Keratinocyte (primary cell): ENCODE measurements around the gene GPR160. TPM values are rescaled to one million over a fixed set of nuclear protein-coding genes. Genes with fewer than 3 reads are reported as not detected.

Experiments
- DNase-seq: peaks from one replicate; pipeline ENCODE4 v3.0.0-alpha.2; 2011; ENCODE audit warnings: low read depth, missing footprints, low spot score
- FAIRE-seq: peaks from 2 replicates; lab custom pipeline; 2011; peaks lifted over from hg19 to GRCh38; lab: Jason Lieb, UNC
- H2AFZ ChIP-seq: 2 replicates; pipeline ENCODE4 v1.6.0; 2012; ENCODE audit warnings: low read length, control low read depth, inconsistent platforms; ENCODE audit not compliant: control insufficient read depth
- H3K27ac ChIP-seq: 2 replicates; pipeline ENCODE4 v1.5.1; 2011; ENCODE audit warnings: low read length; ENCODE audit not compliant: control insufficient read depth, insufficient read depth
- H3K27me3 ChIP-seq: 3 replicates; pipeline ENCODE4 v1.6.0; 2011; ENCODE audit warnings: low read length; ENCODE audit not compliant: control insufficient read depth, insufficient read depth; ENCODE audit errors: extremely low read depth
- H3K36me3 ChIP-seq, 2 experiments: 2 replicates in 1 of 2; 3 replicates in 1 of 2; pipeline ENCODE4 v1.5.1; 2011; ENCODE audit warnings: low read length in 2 of 2, mild to moderate bottlenecking in 1 of 2; ENCODE audit not compliant: control insufficient read depth in 2 of 2, insufficient read depth in 2 of 2; ENCODE audit errors: extremely low read depth in 1 of 2
- H3K4me1 ChIP-seq: 3 replicates; pipeline ENCODE4 v1.5.1; 2011; ENCODE audit warnings: low read length; ENCODE audit not compliant: control insufficient read depth, insufficient read depth; ENCODE audit errors: extremely low read depth
- H3K4me2 ChIP-seq: 3 replicates; pipeline ENCODE4 v1.6.0; 2011; ENCODE audit warnings: low read depth, low read length; ENCODE audit not compliant: control insufficient read depth, insufficient read depth; ENCODE audit errors: extremely low read depth
- H3K4me3 ChIP-seq, 3 experiments: fragments of 200-600 bp in 1 of 3; sonication (generic) in 1 of 3; 2 replicates in 2 of 3; 3 replicates in 1 of 3; pipeline ENCODE4 v1.5.1; 2011 to 2016; ENCODE audit warnings: low read length in 3 of 3, mild to moderate bottlenecking in 3 of 3, control low read depth in 2 of 3, inconsistent platforms in 1 of 3, low read depth in 1 of 3, mixed read lengths in 1 of 3, mixed run types in 1 of 3, moderate library complexity in 1 of 3; ENCODE audit not compliant: control insufficient read depth in 2 of 3, insufficient read depth in 2 of 3; ENCODE audit errors: extremely low read depth in 1 of 3
- H3K79me2 ChIP-seq: 2 replicates; pipeline ENCODE4 v1.6.0; 2012; ENCODE audit warnings: low read length; ENCODE audit not compliant: control insufficient read depth, insufficient read depth
- H3K9ac ChIP-seq: 3 replicates; pipeline ENCODE4 v1.6.0; 2011; ENCODE audit warnings: low read length; ENCODE audit not compliant: control insufficient read depth, insufficient read depth; ENCODE audit errors: extremely low read depth
- H3K9me1 ChIP-seq: 3 replicates; pipeline ENCODE4 v1.6.0; 2011; ENCODE audit warnings: low read length; ENCODE audit not compliant: control insufficient read depth, insufficient read depth; ENCODE audit errors: extremely low read depth
- H3K9me3 ChIP-seq: 2 replicates; pipeline ENCODE4 v1.5.1; 2012; ENCODE audit warnings: low read depth, low read length; ENCODE audit not compliant: control insufficient read depth
- H4K20me1 ChIP-seq: 3 replicates; pipeline ENCODE4 v1.6.0; 2011; ENCODE audit warnings: low read length; ENCODE audit not compliant: control insufficient read depth, insufficient read depth; ENCODE audit errors: extremely low read depth
- CTCF ChIP-seq, 3 experiments: IDR thresholded peaks in 1 of 3; conservative IDR thresholded peaks in 1 of 3; optimal IDR thresholded peaks in 1 of 3; 2 replicates in 2 of 3; 3 replicates in 1 of 3; pipeline versions ENCODE3 to v1.5.1; 2011; ENCODE audit warnings: low read length in 3 of 3, mild to moderate bottlenecking in 3 of 3, moderate library complexity in 2 of 3, control low read depth in 1 of 3, inconsistent platforms in 1 of 3; ENCODE audit not compliant: insufficient read depth in 2 of 3; ENCODE audit errors: extremely low read depth in 1 of 3
- EZH2 ChIP-seq: IDR thresholded peaks from one replicate; pipeline ENCODE4 v1.6.1; 2012; ENCODE audit warnings: inconsistent platforms, mild to moderate bottlenecking, low read length, moderate library complexity
- dilution Hi-C: fragments of 300-500 bp; cut with MboI; formaldehyde crosslinking; loops from one replicate; pipeline ENCODE4 v1.7.0; 2020; ENCODE audit warnings: low sequenced_read_pairs; ENCODE audit not compliant: extremely low pct_ligation_motif_present
- polyA plus RNA-seq, 5 experiments: library from polyadenylated mRNA; depleted of rRNA in 3 of 5; stranded (reverse) in 3 of 5; stranded (forward) in 1 of 5; unstranded in 1 of 5; fragments of >200 nt; gene quantifications; 1 replicate in 1 of 5; 2 replicates in 3 of 5; 3 replicates in 1 of 5; pipeline versions ENCODE4 v1.2.1 to v1.2.3, GENCODE V29; 2011 to 2012; ENCODE audit warnings: missing spikeins in 2 of 5, low read depth in 1 of 5, low replicate concordance in 1 of 5

The GPR160 gene
- polyA plus RNA-seq, 1 donor (not counting 4 experiments of a cell fraction or from before 2014, with no cell fraction given): 0.22 TPM

- dilution Hi-C loops: no loop called here
- Histone ChIP-seq H3K27me3 (no peaks in the 10 kb centered on the region), H3K79me2 (no peaks in the 10 kb centered on the region), H3K9me3 (no peaks in the 10 kb centered on the region), H3K36me3 (no peaks in the 10 kb centered on the region), H3K4me2 (no peak overlapping the region), H3K4me3 (no peak overlapping the region), H3K27ac (no peak overlapping the region), H3K9me1 (no peaks in the 10 kb centered on the region), H4K20me1 (no peaks in the 10 kb centered on the region), H2AFZ (no peak overlapping the region), H3K4me1 (no peaks in the 10 kb centered on the region), H3K9ac (no peak overlapping the region)
- FAIRE-seq: no peak
- TF ChIP-seq EZH2 (no peak), CTCF (optimal IDR thresholded peaks at IDR 0.05 in 1 of 3, IDR thresholded peaks at IDR 0.05 in 1 of 3, conservative IDR thresholded peaks at IDR 0.05 in 1 of 3; ENCODE audit: extremely low read depth in 1 of 3, insufficient read depth in 2 of 3, low read length in 3 of 3) (no peak)
- DNase-seq: no peak
Observed at GRCh38 chr3:170021083-170021482, 16.7 kb upstream of the GPR160 start.

GRCh38 chr3:170022336-170022735, 15.5 kb upstream of the GPR160 start:
- H3K36me3 ChIP-seq: no peaks in the 10 kb centered on the region
- H2AFZ ChIP-seq: no peak overlapping the region
- H3K4me1 ChIP-seq: no peaks in the 10 kb centered on the region
- no peaks in the 10 kb centered on the region for H3K27me3 ChIP-seq
- H4K20me1 ChIP-seq: no peaks in the 10 kb centered on the region
- TF ChIP-seq EZH2: no peak
- TF ChIP-seq CTCF (optimal IDR thresholded peaks at IDR 0.05 in 1 of 3, IDR thresholded peaks at IDR 0.05 in 1 of 3, conservative IDR thresholded peaks at IDR 0.05 in 1 of 3; ENCODE audit: extremely low read depth in 1 of 3, insufficient read depth in 2 of 3, low read length in 3 of 3): no peak
- no peak overlapping the region for H3K4me3 ChIP-seq
- H3K27ac ChIP-seq: no peak overlapping the region
- no peaks in the 10 kb centered on the region for H3K9me1 ChIP-seq
- dilution Hi-C loops: no loop called here
- H3K9ac ChIP-seq: no peak overlapping the region
- no peak overlapping the region for H3K4me2 ChIP-seq
- no peaks in the 10 kb centered on the region for H3K79me2 ChIP-seq
- FAIRE-seq (no peak), DNase-seq (no peak)
- no peaks in the 10 kb centered on the region for H3K9me3 ChIP-seq
